Measurements from ENCODE around the gene PGS1.

GRCh38 chr17:78431692-78431958, 53.2 kb downstream of the PGS1 start:
- TF ChIP-seq TAF1 (IDR thresholded peaks at IDR 0.05; ENCODE audit: low read depth, low read length) = no peak
- TF ChIP-seq POLR2AphosphoS5 (IDR thresholded peaks at IDR 0.05; ENCODE audit: low read depth, low read length) = no peak
- no peak for TF ChIP-seq GABPA (IDR thresholded peaks at IDR 0.05; ENCODE audit: borderline replicate concordance, insufficient read depth, low read length)
- no peak for TF ChIP-seq CTCF (IDR thresholded peaks at IDR 0.05; ENCODE audit: control extremely low read depth in 1 of 3, insufficient read depth in 1 of 3, low read depth in 1 of 3, low read length in 3 of 3)
- no peak for TF ChIP-seq SIN3A (conservative IDR thresholded peaks at IDR 0.05 in 1 of 2, IDR thresholded peaks at IDR 0.05 in 1 of 2; ENCODE audit: low read depth in 1 of 2, low read length in 2 of 2)
- TF ChIP-seq EP300 (IDR thresholded peaks at IDR 0.05; ENCODE audit: borderline replicate concordance in 1 of 2, low read depth in 2 of 2, low read length in 2 of 2) = no peak
- TF ChIP-seq POLR2A (IDR thresholded peaks at IDR 0.05; ENCODE audit: control extremely low read depth in 1 of 2, low read depth in 2 of 2, low read length in 2 of 2) = no peak
- no peak for TF ChIP-seq JUND (IDR thresholded peaks at IDR 0.05; ENCODE audit: low read length)
- TF ChIP-seq BCL11A (IDR thresholded peaks at IDR 0.05; ENCODE audit: low read depth in 2 of 2, low read length in 2 of 2) = no peak
